HG02981 (cell line): ENCODE results near the gene RRP1B.
"Not testable (repeated sequence)": the region's sequence is repeated elsewhere in the genome, so short reads cannot be mapped to it uniquely, and the experiment has no call there.

Experiments used
- ATAC-seq: cut with Tn5 transposase; IDR thresholded peaks from one replicate; pipeline ENCODE4 v1.9.1; 2021; ENCODE audit warnings: mild to moderate bottlenecking, moderate library complexity; ENCODE audit not compliant: unreplicated experiment

RRP1B gene

GRCh38 chr21:43639470-43640353 is 19.6 kb upstream of the RRP1B start:
- ATAC-seq = no peak

- ATAC-seq = no peak
These were observed 19.0 kb upstream of the RRP1B start for GRCh38 chr21:43640400-43640799.

- no peak for ATAC-seq
These were observed 16.2 kb upstream of the RRP1B start for GRCh38 chr21:43643193-43643592.

- no peak for ATAC-seq
These were observed 15.3 kb upstream of the RRP1B start for GRCh38 chr21:43644071-43644470.

- ATAC-seq = no peak
These were observed 14.8 kb upstream of the RRP1B start for GRCh38 chr21:43644609-43645008.

GRCh38 chr21:43645136-43645891 is 14.0 kb upstream of the RRP1B start:
- no peak for ATAC-seq

GRCh38 chr21:43645976-43646375 is 13.4 kb upstream of the RRP1B start:
- ATAC-seq = no peak

GRCh38 chr21:43646550-43647260 is 12.7 kb upstream of the RRP1B start:
- ATAC-seq = peak; percentile 83

- no peak for ATAC-seq
These were observed 11.2 kb upstream of the RRP1B start for GRCh38 chr21:43648171-43648570.

- ATAC-seq = not testable (repeated sequence)
These were observed 7.4 kb upstream of the RRP1B start for GRCh38 chr21:43651926-43652325.

- ATAC-seq = no peak
These were observed 6.7 kb upstream of the RRP1B start for GRCh38 chr21:43652616-43653015.

- no peak for ATAC-seq
These were observed 5.7 kb upstream of the RRP1B start for GRCh38 chr21:43653626-43654025.

- no peak for ATAC-seq
These were observed 4.4 kb upstream of the RRP1B start for GRCh38 chr21:43654806-43655489.

- no peak for ATAC-seq
These were observed 1.8 kb upstream of the RRP1B start for GRCh38 chr21:43657355-43658087.

- ATAC-seq = no peak
These were observed 1.1 kb upstream of the RRP1B start for GRCh38 chr21:43658088-43658741.

GRCh38 chr21:43658769-43659135 is 608 bp upstream of the RRP1B start:
- ATAC-seq = no peak

- no peak for ATAC-seq
These were observed 2.9 kb downstream of the RRP1B start for GRCh38 chr21:43662286-43662685.

GRCh38 chr21:43663033-43663432 is 3.7 kb downstream of the RRP1B start:
- no peak for ATAC-seq

GRCh38 chr21:43664358-43664757 is 5.0 kb downstream of the RRP1B start:
- ATAC-seq = no peak

- no peak for ATAC-seq
These were observed 6.5 kb downstream of the RRP1B start for GRCh38 chr21:43665879-43666278.
